ENCODE data around the gene TBC1D22B.

DNA sequence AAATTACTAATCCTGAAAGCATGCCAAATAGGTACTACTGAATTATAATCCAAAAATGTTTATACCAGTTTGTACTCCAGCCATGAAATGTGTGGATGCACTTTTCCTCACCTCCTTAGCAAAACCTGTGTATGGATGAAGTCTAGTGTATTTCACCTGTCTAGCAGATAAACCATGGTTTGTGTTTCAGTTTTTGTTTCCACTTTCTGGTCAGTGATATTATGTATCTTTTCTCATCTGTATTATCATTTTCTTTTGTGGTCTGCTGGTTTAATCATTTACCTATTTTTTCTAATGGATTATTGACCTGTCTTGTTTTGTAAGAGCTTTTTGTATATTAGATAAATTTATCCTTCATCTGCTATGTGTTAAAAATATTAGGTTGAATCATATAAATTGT, 41.4 kb downstream of the TBC1D22B start:
- TF ChIP-seq, protein P1, sequence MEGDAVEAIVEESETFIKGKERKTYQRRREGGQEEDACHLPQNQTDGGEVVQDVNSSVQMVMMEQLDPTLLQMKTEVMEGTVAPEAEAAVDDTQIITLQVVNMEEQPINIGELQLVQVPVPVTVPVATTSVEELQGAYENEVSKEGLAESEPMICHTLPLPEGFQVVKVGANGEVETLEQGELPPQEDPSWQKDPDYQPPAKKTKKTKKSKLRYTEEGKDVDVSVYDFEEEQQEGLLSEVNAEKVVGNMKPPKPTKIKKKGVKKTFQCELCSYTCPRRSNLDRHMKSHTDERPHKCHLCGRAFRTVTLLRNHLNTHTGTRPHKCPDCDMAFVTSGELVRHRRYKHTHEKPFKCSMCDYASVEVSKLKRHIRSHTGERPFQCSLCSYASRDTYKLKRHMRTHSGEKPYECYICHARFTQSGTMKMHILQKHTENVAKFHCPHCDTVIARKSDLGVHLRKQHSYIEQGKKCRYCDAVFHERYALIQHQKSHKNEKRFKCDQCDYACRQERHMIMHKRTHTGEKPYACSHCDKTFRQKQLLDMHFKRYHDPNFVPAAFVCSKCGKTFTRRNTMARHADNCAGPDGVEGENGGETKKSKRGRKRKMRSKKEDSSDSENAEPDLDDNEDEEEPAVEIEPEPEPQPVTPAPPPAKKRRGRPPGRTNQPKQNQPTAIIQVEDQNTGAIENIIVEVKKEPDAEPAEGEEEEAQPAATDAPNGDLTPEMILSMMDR (IDR thresholded peaks at IDR 0.05): no peak
- TF ChIP-seq POLR2A (IDR thresholded peaks at IDR 0.05; ENCODE audit: low read depth) (no peak), POLR2AphosphoS5 (IDR thresholded peaks at IDR 0.05) (no peak)
